HFF-Myc (cell line): ENCODE measurements around the gene GLUL.

ENCODE experiments used
- DNase-seq: peaks from one replicate; pipeline ENCODE4 v3.0.0-alpha.2; 2011; ENCODE audit warnings: low read depth; ENCODE audit errors: extremely low read depth
- H3K4me3 ChIP-seq: replicated peaks from 2 replicates; pipeline ENCODE4 v1.5.1; 2011; ENCODE audit warnings: low read depth, mild to moderate bottlenecking, control low read depth, low read length
- CTCF ChIP-seq: IDR thresholded peaks from 2 replicates; pipeline ENCODE4 v1.5.1; 2012; ENCODE audit warnings: mild to moderate bottlenecking, low read depth, low read length, control low read depth; ENCODE audit errors: missing control alignments

Gene GLUL

DNA sequence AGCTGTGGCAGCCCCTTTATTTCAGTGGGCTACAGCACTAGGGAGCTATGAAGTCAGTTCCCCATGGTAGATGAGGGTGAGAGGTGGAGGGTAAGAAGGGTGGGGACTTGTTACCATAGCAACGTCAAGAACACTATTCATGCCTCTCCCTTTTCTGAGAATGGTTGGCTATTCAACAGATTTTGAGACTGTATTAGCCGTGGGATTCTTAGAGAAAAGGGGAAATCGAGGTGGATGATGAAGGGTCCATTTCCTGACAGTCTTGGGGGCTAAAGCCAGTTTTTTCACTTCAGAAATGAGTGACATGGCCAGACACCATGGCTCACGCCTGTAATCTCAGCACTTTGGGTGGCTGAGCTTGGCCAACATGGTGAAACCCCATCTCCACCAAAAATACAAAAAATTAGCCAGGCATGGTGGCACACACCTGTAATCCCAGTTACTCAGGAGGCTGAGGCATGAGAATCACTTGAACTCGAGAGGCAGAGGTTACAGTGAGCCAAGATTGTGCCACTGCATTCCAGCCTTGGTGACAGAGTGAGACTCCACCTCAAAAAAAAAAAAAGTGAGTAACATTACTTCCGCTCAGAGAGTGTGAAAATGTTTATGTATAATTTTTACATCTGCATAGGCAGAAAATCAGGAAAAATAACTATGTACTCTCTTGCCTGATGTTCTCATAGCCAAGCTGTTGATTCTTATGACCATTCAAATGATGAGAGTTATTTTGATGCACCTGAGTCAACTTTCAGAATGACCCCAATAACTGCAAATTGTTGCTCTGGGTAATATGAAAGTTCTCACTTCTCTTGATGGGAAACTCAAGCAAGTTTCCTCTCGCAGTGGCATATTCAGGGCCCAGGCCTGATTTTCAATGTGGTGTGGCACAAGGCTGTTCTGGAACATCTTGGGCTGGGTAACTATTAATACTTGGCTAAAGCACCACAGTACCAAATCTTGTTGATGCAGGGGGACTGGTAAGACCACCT, 35.1 kb upstream of the GLUL start:
- no peak overlapping the region for H3K4me3 ChIP-seq
- DNase-seq, result no peak
- no peak for TF ChIP-seq CTCF

DNA sequence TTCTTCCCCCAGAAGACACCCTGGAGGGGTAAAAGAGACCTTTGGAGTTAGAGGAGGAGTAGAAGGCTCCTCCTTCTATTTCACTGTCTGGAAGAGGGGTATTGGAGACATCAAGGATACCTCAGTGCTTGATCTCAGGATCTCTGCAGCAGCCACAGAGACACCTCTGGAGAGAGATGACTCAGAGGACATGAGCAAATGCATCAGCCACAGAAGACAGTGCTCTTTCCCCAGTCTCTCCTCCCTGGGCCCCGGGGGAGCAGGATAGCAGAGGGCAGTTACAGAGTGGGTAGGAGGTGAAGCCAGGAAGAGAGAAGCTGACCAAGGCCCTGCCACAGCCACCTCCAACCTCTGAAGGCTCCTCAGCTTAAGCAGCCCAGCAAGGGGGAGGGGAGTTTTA, 24.2 kb upstream of the GLUL start:
- no peak for DNase-seq
- no peak for TF ChIP-seq CTCF
- no peak overlapping the region for H3K4me3 ChIP-seq

DNA sequence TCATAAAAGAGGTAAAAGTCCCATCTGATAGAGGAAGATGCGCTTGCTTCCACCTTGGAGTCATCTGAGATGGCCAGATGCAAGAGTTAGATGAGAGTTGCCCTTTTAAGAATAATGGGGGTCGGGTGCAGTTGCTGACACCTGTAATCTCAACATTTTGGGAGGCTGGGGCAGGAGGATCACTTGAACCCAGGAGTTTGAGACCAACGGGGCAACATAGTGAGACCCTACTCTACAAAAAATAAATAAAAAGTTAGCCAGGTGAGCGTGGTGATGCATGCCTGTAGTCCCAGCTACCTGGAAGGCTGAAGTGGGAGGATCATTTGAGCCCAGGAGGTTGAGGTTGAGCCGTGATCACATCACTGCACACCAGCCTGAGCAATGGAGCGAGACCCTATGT, 22.4 kb upstream of the GLUL start:
- DNase-seq, result no peak
- no peak overlapping the region for H3K4me3 ChIP-seq
- TF ChIP-seq CTCF, result no peak

GRCh38 chr1:182413486-182413885, 21.9 kb upstream of the GLUL start:
- no peak for DNase-seq
- TF ChIP-seq CTCF, result no peak
- no peak overlapping the region for H3K4me3 ChIP-seq

DNA sequence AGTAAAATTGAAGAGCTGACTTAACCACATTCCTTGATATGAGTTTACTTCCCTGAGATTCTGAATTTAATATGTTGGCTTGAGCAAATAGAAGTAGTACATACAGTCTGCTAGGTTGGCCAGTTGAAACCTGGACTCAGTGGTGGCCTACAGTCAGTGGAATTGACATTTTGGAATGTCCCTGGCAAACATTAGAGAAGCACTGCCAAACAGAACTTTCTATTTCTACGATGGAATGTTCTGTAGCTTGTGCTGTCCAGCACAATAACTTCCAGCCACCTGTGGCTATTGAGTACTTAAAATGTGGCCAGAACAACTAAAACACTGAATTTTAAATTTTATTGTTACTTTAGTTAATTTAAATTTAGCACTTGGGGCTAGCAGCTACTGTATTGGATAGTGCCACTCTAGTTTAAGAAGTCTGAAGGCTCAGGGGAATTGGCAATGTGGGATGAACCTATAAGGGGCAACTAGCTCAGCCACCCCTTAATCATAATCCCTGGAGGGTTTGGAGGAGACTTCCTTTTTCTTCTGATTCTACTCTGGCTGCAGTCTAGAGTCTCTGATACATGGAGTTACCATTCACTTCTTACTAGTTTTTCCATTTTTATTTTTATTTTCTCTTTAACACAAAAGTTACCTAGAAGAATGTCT, 19.2 kb upstream of the GLUL start:
- no peak for DNase-seq
- no peak for TF ChIP-seq CTCF
- no peak overlapping the region for H3K4me3 ChIP-seq

DNA sequence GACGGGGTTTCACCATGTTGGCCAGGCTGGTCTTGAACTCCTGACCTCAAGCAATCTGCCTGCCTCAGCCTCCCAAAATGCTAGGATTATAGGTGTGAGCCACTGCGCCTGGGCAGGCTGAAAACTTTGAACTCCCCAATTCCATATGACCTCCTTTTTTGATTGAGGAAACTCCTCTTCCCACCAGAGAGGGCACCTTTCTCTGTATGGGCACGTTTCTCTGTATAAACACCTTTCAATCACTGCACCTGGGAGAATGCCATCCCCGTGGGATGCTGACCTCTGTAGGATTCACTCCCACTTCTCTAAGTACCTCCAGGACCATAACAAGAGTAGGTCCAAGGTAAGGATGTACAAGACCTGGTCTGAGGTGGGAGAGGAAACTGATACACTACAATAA, 18.5 kb upstream of the GLUL start:
- no peak overlapping the region for H3K4me3 ChIP-seq
- no peak for DNase-seq
- no peak for TF ChIP-seq CTCF
